MCF 10A (cell line): ENCODE measurements around the gene MTA2. TPM values are rescaled to one million over a fixed set of nuclear protein-coding genes. Genes with fewer than 3 reads are reported as not detected.

Experiments used
- BruUV-seq: library from RNA; stranded (reverse); fragments of 400-500 nt; replicated peaks from 2 replicates; lab custom pipeline; 2021; lab: Mats Ljungman, UMichigan
- CTCF ChIA-PET: fragments of 300-600 bp; sonication (Branson Sonifier 250); formaldehyde crosslinking; extraction: SDS; loops from one replicate; lab custom pipeline; 2021; ENCODE audit warnings: antibody characterized with exemption, inconsistent platforms; lab: Yijun Ruan, JAX
- POLR2A ChIA-PET: fragments of 300-600, 350-650 bp; sonication (Branson Sonifier 250); formaldehyde crosslinking; extraction: SDS; loops from one replicate; lab custom pipeline; 2020; ENCODE audit warnings: antibody characterized with exemption, inconsistent platforms; lab: Yijun Ruan, JAX
- DNase-seq: peaks from one replicate; pipeline ENCODE4 v3.0.0-alpha.2; 2018; ENCODE audit not compliant: unreplicated experiment
- H3K27ac Mint-ChIP-seq: one replicate; pipeline ENCODE4 v1.8.0; 2022; ENCODE audit warnings: mild to moderate bottlenecking, low read depth, mixed read lengths; ENCODE audit not compliant: unreplicated experiment
- H3K27me3 Mint-ChIP-seq: one replicate; pipeline ENCODE4 v1.8.0; 2022; ENCODE audit warnings: mixed read lengths; ENCODE audit not compliant: insufficient read depth, unreplicated experiment
- H3K36me3 Mint-ChIP-seq: one replicate; pipeline ENCODE4 v1.8.0; 2022; ENCODE audit warnings: mild to moderate bottlenecking, moderate library complexity, mixed read lengths; ENCODE audit not compliant: insufficient read depth, unreplicated experiment
- H3K4me1 Mint-ChIP-seq: one replicate; pipeline ENCODE4 v1.8.0; 2022; ENCODE audit warnings: mixed read lengths; ENCODE audit not compliant: insufficient read depth, unreplicated experiment
- H3K4me3 Mint-ChIP-seq: one replicate; pipeline ENCODE4 v1.8.0; 2022; ENCODE audit warnings: mild to moderate bottlenecking, moderate library complexity, mixed read lengths; ENCODE audit not compliant: unreplicated experiment
- H3K9me3 Mint-ChIP-seq: one replicate; pipeline ENCODE4 v1.8.0; 2022; ENCODE audit warnings: mixed read lengths; ENCODE audit not compliant: unreplicated experiment
- intact Hi-C: fragments of 100-400 bp; cut with micrococcal nuclease; formaldehyde crosslinking; loops from 2 replicates; pipeline ENCODE4 v1.14.1; 2022
- total RNA-seq: library from RNA; stranded (reverse); gene quantifications from 2 replicates; pipeline ENCODE4 v1.2.3, GENCODE V29; 2022
- TF ChIP-seq, protein P1 (sequence below): fragments of 200-600 bp; IDR thresholded peaks from one replicate; pipeline ENCODE4 v1.8.0; 2022; ENCODE audit warnings: antibody characterized with exemption, mild to moderate bottlenecking; ENCODE audit not compliant: unreplicated experiment

The MTA2 gene
- total RNA-seq, 1 experiment from 2014 or later = 176 TPM

DNA sequence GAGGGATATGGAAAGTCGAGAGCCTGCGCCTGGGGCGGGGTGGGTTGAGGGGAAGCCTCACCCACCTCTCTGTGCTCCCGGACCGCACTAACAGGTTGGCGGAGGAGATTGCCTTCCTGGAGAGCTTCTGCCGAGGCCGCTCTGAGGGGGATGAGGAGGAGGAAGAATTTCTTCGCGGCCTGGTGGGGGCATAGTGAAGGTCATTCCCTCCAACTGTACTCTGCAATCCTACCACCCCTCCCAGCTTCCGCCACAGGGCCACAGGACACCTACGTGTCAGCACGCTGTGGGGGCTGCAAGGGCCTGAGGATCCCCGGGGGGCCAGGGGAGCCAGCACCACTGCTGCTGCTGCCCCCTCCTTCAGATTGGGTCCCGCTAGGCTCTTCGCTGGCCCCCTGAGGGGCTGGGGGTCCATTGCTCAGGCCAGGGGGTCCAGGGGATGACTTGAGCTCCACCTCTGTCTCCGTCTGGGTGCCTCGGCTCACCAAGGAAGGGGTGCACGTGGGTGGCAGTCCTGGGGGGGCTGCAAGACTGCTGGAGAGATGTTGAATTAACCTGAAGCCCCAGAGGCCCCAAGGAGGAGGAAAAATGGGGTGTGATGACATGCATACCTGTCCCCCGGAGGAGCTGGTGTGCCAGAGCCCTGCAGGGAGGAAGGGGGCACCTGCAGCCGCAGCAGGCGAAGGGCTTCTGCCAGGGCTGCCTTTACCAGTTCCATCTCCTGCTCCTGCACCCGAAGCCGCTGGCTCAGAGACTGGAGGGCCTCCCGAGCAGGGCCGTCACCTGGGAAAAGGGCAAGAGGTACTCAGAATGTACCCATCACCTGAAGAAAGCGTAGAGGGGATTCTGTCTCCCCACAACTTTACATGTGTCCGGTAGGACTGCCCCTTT lies 9.4 kb upstream of the MTA2 start:
- Mint-ChIP-seq H3K4me1 (peaks cover 17% of the 10 kb centered on the region), H3K36me3 (peaks cover 36% of the 10 kb centered on the region), H3K9me3 (no peaks in the 10 kb centered on the region), H3K27me3 (no peaks in the 10 kb centered on the region), H3K27ac (peak overlapping the region; percentile 80), H3K4me3 (peak overlapping the region; percentile 90)
- CTCF ChIA-PET = interaction anchor here (0.6 to 4.2 kb wide), 18 partner anchors 7 to 293 kb away, joined by 3 to 39 read pairs (median 3); partner anchors contain the start of genes B3GAT3, MTA2 and TUT1
- BruUV-seq = TSS peak; percentile 4
- no peak for DNase-seq
- intact Hi-C loops = loop anchor here (5.0 kb wide), 2 partner anchors 36 to 39 kb away; partner anchors contain the start of genes EEF1G and GANAB
- POLR2A ChIA-PET = interaction anchor here (0.6 to 8.4 kb wide), 19 partner anchors 10 to 230 kb away, joined by 3 to 98 read pairs (median 4); partner anchors contain the start of genes B3GAT3, C11orf98, CSKMT and EEF1G
- TF ChIP-seq, protein P1, sequence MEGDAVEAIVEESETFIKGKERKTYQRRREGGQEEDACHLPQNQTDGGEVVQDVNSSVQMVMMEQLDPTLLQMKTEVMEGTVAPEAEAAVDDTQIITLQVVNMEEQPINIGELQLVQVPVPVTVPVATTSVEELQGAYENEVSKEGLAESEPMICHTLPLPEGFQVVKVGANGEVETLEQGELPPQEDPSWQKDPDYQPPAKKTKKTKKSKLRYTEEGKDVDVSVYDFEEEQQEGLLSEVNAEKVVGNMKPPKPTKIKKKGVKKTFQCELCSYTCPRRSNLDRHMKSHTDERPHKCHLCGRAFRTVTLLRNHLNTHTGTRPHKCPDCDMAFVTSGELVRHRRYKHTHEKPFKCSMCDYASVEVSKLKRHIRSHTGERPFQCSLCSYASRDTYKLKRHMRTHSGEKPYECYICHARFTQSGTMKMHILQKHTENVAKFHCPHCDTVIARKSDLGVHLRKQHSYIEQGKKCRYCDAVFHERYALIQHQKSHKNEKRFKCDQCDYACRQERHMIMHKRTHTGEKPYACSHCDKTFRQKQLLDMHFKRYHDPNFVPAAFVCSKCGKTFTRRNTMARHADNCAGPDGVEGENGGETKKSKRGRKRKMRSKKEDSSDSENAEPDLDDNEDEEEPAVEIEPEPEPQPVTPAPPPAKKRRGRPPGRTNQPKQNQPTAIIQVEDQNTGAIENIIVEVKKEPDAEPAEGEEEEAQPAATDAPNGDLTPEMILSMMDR = no peak

DNA sequence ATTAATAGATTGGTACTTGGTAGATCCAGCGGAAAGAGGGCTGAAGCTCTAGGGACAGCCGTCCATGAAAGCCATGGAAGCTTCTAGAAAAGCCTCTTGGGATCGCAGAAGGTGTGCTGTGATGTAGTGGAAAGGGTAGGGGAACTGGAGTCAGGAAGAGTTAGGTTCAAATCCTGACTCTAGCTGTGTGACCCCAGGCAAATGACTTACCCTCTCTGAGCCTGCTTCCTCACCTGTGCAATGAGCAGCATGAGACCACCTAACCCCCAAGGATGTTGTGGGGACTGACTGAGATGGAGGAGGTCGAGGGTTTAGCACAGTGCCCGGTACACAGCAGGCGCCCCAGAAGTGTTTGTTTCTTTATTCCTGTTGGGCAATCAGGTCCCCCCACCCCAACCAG lies 8.7 kb upstream of the MTA2 start:
- H3K36me3 Mint-ChIP-seq = peaks cover 36% of the 10 kb centered on the region
- H3K9me3 Mint-ChIP-seq = no peaks in the 10 kb centered on the region
- ChIA-PET POLR2A (interaction anchor here (1.0 to 8.4 kb wide), 6 partner anchors 10 to 176 kb away, joined by 3 to 98 read pairs (median 22); partner anchors contain the start of genes B3GAT3, EEF1G, MTA2 and TMEM179B), CTCF (interaction anchor here (0.6 to 4.2 kb wide), 5 partner anchors 18 to 502 kb away, joined by 3 to 39 read pairs (median 3); partner anchors contain the start of gene TUT1)
- intact Hi-C loops = loop anchor here (5.0 kb wide), 2 partner anchors 37 to 38 kb away; partner anchors contain the start of genes EEF1G and GANAB
- H3K4me1 Mint-ChIP-seq = peaks cover 17% of the 10 kb centered on the region
- DNase-seq = no peak
- H3K27me3 Mint-ChIP-seq = no peaks in the 10 kb centered on the region
- peak overlapping the region; percentile 90 for H3K4me3 Mint-ChIP-seq
- peak overlapping the region; percentile 53 for H3K27ac Mint-ChIP-seq
- BruUV-seq = no TSS peak
- TF ChIP-seq, protein P1 = no peak

DNA sequence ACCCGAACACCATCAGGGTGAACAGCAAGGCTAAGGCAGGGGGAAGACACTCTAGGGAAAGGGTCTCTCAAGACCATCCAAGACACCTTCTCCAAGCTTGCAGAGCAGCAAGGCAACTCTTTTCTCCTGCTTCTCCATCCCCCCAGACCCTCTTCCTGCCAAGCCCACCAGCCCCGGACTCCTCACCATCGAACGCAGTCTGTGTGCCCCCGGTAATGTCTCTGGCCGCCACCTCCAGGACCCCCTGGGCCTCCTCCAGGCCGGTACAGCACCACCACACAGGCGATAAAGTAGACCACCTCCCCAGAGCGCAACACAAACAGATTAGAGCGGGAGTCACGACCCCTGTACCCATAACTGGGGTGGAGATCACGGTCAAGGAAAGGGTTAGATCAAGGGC lies 7.1 kb upstream of the MTA2 start:
- Mint-ChIP-seq H3K4me3 (no peak overlapping the region), H3K9me3 (no peaks in the 10 kb centered on the region), H3K27ac (no peak overlapping the region), H3K36me3 (peaks cover 38% of the 10 kb centered on the region), H3K27me3 (no peaks in the 10 kb centered on the region), H3K4me1 (peaks cover 7% of the 10 kb centered on the region)
- intact Hi-C loops = no loop called here
- TF ChIP-seq, protein P1 = no peak
- BruUV-seq = no TSS peak
- POLR2A ChIA-PET = interaction anchor here (2.1 to 8.4 kb wide), 4 partner anchors 9 to 44 kb away, joined by 6 to 98 read pairs (median 52); partner anchors contain the start of genes B3GAT3, INTS5, MTA2 and TUT1
- CTCF ChIA-PET = interaction anchor here (0.6 to 1.4 kb wide), 4 partner anchors 12 to 108 kb away, joined by 3 to 4 read pairs (median 3); no protein-coding TSS in a partner anchor
- DNase-seq = no peak
